GM19438 (cell line): ENCODE measurements around the gene ETV4.

Source experiments
- ATAC-seq: cut with Tn5 transposase; IDR thresholded peaks from one replicate; pipeline ENCODE4 v1.9.1; 2021; ENCODE audit warnings: low read depth; ENCODE audit not compliant: unreplicated experiment

Gene ETV4

GRCh38 chr17:43546319-43547188 lies at the start of gene ETV4:
ETV4 (minus strand) TSS chr17:43546340; CDS start chr17:43545617, 723 bp downstream.
- peak; percentile 77 for ATAC-seq

GRCh38 chr17:43595466-43595865 lies 49.3 kb upstream of the ETV4 start:
- ATAC-seq: no peak

- no peak for ATAC-seq
These were observed 45.8 kb upstream of the ETV4 start for GRCh38 chr17:43591779-43592562.

GRCh38 chr17:43591001-43591400 lies 44.9 kb upstream of the ETV4 start:
- no peak for ATAC-seq

GRCh38 chr17:43588664-43589435 lies 42.7 kb upstream of the ETV4 start:
- no peak for ATAC-seq

- no peak for ATAC-seq
These were observed 42.0 kb upstream of the ETV4 start for GRCh38 chr17:43588121-43588520.

- ATAC-seq: no peak
These were observed 41.5 kb upstream of the ETV4 start for GRCh38 chr17:43587647-43588046.

GRCh38 chr17:43584666-43585102 lies 38.5 kb upstream of the ETV4 start:
- no peak for ATAC-seq

GRCh38 chr17:43583332-43583731 lies 37.2 kb upstream of the ETV4 start:
- no peak for ATAC-seq

- ATAC-seq: no peak
These were observed 35.5 kb upstream of the ETV4 start for GRCh38 chr17:43581613-43582012.

GRCh38 chr17:43581130-43581529 lies 35.0 kb upstream of the ETV4 start:
- ATAC-seq: no peak

GRCh38 chr17:43579566-43580140 lies 33.5 kb upstream of the ETV4 start:
- ATAC-seq: no peak

- peak; percentile 52 for ATAC-seq
These were observed 32.8 kb upstream of the ETV4 start for GRCh38 chr17:43578699-43579565.

- no peak for ATAC-seq
These were observed 32.2 kb upstream of the ETV4 start for GRCh38 chr17:43578404-43578698.

- no peak for ATAC-seq
These were observed 31.7 kb upstream of the ETV4 start for GRCh38 chr17:43577664-43578403.

GRCh38 chr17:43576563-43577229 lies 30.6 kb upstream of the ETV4 start:
- no peak for ATAC-seq

- ATAC-seq: no peak
These were observed 28.9 kb upstream of the ETV4 start for GRCh38 chr17:43574896-43575525.

GRCh38 chr17:43574348-43574747 lies 28.2 kb upstream of the ETV4 start:
- no peak for ATAC-seq
